ENCODE measurements around the gene EHD4.

DNA sequence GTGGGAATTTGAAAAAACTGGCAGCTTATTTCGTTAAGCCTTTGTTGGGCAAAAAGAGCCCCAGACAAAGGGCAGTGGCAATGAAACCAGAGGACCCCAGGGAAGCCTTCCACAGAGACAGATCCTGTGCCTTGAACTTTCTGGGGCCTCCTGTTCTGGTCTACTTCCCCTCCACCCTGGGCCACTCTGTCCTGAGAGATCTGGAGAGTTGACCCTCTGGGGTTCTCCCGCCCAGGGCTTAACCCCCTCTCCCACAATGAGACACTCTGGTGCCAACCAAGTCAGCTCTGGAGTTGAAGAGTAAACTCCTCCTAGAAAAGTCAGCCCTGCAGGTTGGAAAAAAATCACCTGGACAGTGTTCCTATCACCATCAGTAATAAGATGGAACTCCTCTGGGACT is 20.8 kb downstream of the EHD4 start:
- TF ChIP-seq, protein P1, sequence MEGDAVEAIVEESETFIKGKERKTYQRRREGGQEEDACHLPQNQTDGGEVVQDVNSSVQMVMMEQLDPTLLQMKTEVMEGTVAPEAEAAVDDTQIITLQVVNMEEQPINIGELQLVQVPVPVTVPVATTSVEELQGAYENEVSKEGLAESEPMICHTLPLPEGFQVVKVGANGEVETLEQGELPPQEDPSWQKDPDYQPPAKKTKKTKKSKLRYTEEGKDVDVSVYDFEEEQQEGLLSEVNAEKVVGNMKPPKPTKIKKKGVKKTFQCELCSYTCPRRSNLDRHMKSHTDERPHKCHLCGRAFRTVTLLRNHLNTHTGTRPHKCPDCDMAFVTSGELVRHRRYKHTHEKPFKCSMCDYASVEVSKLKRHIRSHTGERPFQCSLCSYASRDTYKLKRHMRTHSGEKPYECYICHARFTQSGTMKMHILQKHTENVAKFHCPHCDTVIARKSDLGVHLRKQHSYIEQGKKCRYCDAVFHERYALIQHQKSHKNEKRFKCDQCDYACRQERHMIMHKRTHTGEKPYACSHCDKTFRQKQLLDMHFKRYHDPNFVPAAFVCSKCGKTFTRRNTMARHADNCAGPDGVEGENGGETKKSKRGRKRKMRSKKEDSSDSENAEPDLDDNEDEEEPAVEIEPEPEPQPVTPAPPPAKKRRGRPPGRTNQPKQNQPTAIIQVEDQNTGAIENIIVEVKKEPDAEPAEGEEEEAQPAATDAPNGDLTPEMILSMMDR (IDR thresholded peaks at IDR 0.05; ENCODE audit: low read length): no peak
- no peak for TF ChIP-seq EZH2 (IDR thresholded peaks at IDR 0.05; ENCODE audit: borderline replicate concordance, low read length)
